Measurements from ENCODE around the gene CNTFR.

Gene CNTFR

DNA sequence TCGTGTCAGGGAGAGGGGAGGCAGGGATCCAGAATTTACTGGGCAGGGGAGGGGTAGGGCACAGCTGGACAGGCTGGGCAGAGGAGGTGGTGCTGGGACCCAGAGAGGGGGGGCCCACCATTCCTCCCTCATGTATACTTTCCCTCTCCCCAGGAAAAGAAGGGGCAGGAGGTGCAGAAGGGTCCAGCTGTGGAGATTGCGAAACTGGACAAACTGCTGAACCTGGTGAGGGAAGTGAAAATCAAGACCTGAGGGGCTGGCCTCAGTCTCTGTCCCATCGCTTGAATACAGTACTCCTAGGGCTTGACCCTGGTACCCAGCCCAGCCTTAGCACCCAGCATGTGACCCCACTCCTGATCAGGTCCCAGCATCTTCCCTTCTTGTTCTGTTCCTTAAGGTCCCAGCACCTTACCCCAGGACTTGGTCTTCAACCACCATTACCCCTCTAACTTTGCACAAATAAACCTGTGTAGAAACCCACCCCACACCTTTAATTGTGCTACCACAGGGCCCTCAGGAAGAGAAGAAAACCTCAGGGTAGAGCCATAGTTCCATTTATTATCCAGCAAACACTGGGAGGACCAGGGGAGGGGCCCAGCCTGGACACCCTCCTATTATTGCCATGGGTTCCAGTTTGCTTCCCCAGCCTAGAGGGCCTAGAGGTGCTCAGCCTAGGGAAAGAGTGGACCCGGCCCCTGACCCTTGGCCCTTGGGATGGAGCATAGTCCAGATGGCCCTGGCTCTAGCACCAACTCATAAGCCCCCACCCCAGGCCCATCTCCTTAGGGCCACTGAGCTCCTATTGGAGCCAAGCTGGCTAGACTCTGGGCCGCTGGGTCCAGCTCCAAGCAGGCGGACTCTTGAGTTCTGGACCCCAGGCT is 68.8 kb downstream of the CNTFR start:
- H3K4me1 ChIP-seq = peaks cover 7% of the 10 kb centered on the region
- in situ Hi-C loops (cut with MboI; ENCODE audit: low sequenced_read_pairs) = no loop called here

DNA sequence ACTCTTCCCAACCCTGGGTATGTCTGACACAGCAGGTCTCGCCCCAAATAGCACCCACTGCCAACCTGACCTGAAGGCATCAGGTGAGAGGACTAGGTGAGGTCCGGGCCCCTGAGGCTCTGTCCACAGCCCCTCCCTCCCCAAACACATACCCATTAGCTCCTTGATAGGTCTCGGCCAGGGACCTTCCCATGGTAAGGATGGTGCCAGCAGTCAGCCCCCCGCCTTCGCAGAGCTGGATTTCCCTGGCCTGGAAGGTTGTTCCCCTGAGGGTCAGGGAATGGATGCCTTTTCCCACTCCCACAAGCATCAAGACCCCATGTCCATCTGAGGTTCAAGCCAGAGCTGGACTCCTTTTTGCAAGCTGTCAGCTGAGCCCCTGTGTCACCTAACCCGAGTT is 69.4 kb downstream of the CNTFR start:
- Histone ChIP-seq H3K36me3 (replicated peaks) (no peaks in the 10 kb centered on the region), H3K27me3 (ENCODE audit: low read depth) (no peaks in the 10 kb centered on the region), H3K4me3 (no peak overlapping the region), H3K9me3 (no peaks in the 10 kb centered on the region), H3K4me1 (peaks cover 7% of the 10 kb centered on the region)
- in situ Hi-C loops (cut with MboI; ENCODE audit: low sequenced_read_pairs) = no loop called here
- no peak for DNase-seq (ENCODE audit: low spot score in 2 of 2)

More for the DNA sequence above, 68.8 kb downstream of the CNTFR start:
- Histone ChIP-seq H3K4me3 (no peak overlapping the region), H3K36me3 (replicated peaks) (no peaks in the 10 kb centered on the region), H3K9me3 (no peaks in the 10 kb centered on the region), H3K27me3 (ENCODE audit: low read depth) (no peaks in the 10 kb centered on the region)
- DNase-seq (ENCODE audit: low spot score in 2 of 2) = no peak

GRCh38 chr9:34519321-34520020 is 70.1 kb downstream of the CNTFR start:
- Histone ChIP-seq H3K27me3 (ENCODE audit: low read depth) (no peaks in the 10 kb centered on the region), H3K36me3 (replicated peaks) (no peaks in the 10 kb centered on the region), H3K9me3 (no peaks in the 10 kb centered on the region), H3K4me1 (peaks cover 7% of the 10 kb centered on the region), H3K4me3 (no peak overlapping the region)
- no peak for DNase-seq (ENCODE audit: low spot score in 2 of 2)
- in situ Hi-C loops (cut with MboI; ENCODE audit: low sequenced_read_pairs) = no loop called here

DNA sequence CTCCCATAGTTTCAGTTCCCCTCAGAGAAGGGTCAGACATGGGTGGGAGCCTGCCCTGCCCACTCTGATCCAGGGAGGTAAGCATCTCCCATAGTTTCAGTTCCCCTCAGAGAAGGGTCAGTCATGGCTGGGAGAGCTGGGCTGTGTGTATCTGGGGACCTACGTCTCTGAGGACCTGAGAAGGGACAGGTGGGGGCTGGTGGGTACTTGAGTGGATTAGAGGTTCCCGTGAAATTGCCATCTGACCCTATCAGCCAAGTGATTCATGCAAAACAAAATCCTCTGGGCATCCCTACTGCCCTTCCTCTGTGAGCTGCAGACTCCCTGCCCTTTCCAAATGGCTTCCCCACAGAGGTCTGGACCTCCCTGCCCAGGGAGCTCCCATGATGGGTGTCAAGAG is 70.6 kb downstream of the CNTFR start:
- peaks cover 8% of the 10 kb centered on the region for H3K4me1 ChIP-seq
- no peak overlapping the region for H3K4me3 ChIP-seq
- no peak for DNase-seq (ENCODE audit: low spot score in 2 of 2)
- no peaks in the 10 kb centered on the region for H3K27me3 ChIP-seq (ENCODE audit: low read depth)
- in situ Hi-C loops (cut with MboI; ENCODE audit: low sequenced_read_pairs) = no loop called here
- H3K36me3 ChIP-seq (replicated peaks) = no peaks in the 10 kb centered on the region
- no peaks in the 10 kb centered on the region for H3K9me3 ChIP-seq

DNA sequence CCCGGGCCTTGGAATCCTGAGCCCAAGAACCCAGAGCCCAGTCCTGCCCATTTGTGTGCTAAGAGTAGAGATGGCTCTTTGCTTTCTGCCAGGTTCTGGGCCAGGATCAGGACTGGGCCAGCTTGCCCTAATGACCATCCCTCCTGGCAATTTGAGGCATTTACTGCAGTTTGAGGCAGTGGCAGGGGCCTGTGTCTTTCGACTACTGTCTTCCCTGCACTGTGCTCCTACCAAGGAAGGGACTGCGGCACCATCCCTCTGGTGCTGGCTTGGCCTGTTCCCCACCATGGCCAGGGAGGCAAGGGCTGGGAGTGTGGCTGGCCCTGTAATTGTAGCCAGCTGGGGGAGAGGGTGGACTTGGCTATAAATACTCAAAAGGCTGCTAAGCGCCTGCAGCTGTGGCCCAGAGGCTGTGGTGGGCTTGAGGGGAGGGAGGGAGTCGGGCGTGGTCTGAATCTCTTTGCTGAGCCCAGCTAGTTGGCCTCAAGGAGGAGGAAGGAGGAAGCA is 71.4 kb downstream of the CNTFR start:
- Histone ChIP-seq H3K4me3 (no peak overlapping the region), H3K27me3 (ENCODE audit: low read depth) (no peaks in the 10 kb centered on the region), H3K9me3 (no peaks in the 10 kb centered on the region), H3K4me1 (peaks cover 10% of the 10 kb centered on the region), H3K36me3 (replicated peaks) (no peaks in the 10 kb centered on the region)
- in situ Hi-C loops (cut with MboI; ENCODE audit: low sequenced_read_pairs) = no loop called here
- no peak for DNase-seq (ENCODE audit: low spot score in 2 of 2)

DNA sequence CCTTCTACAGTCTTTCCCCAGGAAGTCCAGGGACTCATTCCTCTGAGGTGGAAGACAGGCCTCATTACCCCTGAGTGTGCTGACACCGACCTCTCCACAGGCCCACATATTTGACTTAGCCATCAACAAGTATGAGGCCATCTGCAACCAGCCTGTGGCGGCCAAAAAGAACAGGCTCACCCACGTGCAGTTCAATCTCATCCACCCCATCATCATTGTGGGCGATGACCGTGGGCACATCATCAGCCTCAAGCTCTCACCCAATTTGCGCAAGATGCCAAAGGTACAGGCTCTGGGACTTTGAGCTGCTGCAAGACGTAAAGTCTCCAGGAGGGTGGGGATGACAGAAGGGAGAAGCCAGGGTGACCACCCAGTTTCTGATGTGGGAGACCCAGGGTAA is 72.3 kb downstream of the CNTFR start:
- Histone ChIP-seq H3K4me1 (peaks cover 12% of the 10 kb centered on the region), H3K4me3 (no peak overlapping the region), H3K27me3 (ENCODE audit: low read depth) (no peaks in the 10 kb centered on the region), H3K36me3 (replicated peaks) (no peaks in the 10 kb centered on the region), H3K9me3 (no peaks in the 10 kb centered on the region)
- in situ Hi-C loops (cut with MboI; ENCODE audit: low sequenced_read_pairs) = no loop called here
- no peak for DNase-seq (ENCODE audit: low spot score in 2 of 2)

GRCh38 chr9:34515959-34516358 is 73.6 kb downstream of the CNTFR start:
- no peaks in the 10 kb centered on the region for H3K27me3 ChIP-seq (ENCODE audit: low read depth)
- no peaks in the 10 kb centered on the region for H3K36me3 ChIP-seq (replicated peaks)
- no peak overlapping the region for H3K4me3 ChIP-seq
- in situ Hi-C loops (cut with MboI; ENCODE audit: low sequenced_read_pairs) = no loop called here
- H3K4me1 ChIP-seq = peaks cover 11% of the 10 kb centered on the region
- no peak for DNase-seq (ENCODE audit: low spot score in 2 of 2)
- H3K9me3 ChIP-seq = no peaks in the 10 kb centered on the region

GRCh38 chr9:34514816-34515215 is 74.7 kb downstream of the CNTFR start:
- H3K4me3 ChIP-seq = no peak overlapping the region
- no peaks in the 10 kb centered on the region for H3K36me3 ChIP-seq (replicated peaks)
- no peak for DNase-seq (ENCODE audit: low spot score in 2 of 2)
- H3K4me1 ChIP-seq = peaks cover 11% of the 10 kb centered on the region
- in situ Hi-C loops (cut with MboI; ENCODE audit: low sequenced_read_pairs) = no loop called here
- no peaks in the 10 kb centered on the region for H3K27me3 ChIP-seq (ENCODE audit: low read depth)
- H3K9me3 ChIP-seq = no peaks in the 10 kb centered on the region

DNA sequence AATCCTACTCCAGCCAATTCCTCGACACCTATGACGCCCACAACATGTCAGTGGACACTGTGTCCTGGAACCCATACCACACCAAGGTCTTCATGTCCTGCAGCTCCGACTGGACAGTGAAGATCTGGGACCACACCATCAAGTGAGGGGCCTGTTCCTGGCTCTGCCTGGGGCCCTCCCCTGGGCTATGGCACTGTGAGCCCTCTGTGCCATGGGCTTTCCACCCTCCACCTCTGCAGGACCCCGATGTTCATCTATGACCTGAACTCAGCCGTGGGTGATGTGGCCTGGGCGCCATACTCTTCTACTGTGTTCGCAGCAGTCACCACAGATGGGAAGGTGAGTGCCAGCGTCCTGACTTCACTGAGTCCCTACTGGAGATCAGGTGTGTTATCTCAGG is 75.1 kb downstream of the CNTFR start:
- no peaks in the 10 kb centered on the region for H3K27me3 ChIP-seq (ENCODE audit: low read depth)
- H3K36me3 ChIP-seq (replicated peaks) = no peaks in the 10 kb centered on the region
- in situ Hi-C loops (cut with MboI; ENCODE audit: low sequenced_read_pairs) = no loop called here
- H3K9me3 ChIP-seq = no peaks in the 10 kb centered on the region
- peaks cover 11% of the 10 kb centered on the region for H3K4me1 ChIP-seq
- no peak overlapping the region for H3K4me3 ChIP-seq
- DNase-seq (ENCODE audit: low spot score in 2 of 2) = no peak

DNA sequence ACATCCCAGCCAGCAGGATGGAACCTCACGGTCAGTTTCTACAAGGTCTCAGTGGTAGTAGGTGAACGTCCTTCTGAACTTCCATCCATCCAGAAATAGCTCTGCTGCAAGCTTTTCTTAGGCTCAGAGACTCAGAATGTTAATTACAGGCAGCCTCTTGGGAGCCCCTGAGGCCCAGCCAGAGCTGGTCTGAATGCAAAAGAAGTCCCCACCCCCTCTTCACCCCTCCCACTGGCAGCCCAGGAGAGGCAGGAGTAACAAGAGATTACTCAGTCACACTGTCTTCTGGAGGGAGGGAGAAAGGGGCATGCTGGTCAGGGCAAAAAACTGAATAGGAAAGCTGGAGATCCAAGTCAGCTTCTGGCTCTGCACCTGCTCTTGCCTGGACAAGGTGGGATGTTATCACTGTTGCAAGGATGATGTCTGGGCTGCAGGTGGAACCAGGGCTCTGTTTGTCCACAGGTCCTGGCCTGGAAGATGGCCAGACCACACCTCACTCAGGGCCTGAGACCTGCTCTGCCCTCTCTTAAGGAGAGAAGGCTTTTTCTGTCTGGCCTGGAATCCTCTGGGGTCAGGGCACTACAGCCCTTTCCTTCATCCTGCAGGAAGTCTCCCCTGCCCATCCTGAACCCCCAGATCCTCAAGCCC is 75.8 kb downstream of the CNTFR start:
- H3K27me3 ChIP-seq (ENCODE audit: low read depth) = no peaks in the 10 kb centered on the region
- no peaks in the 10 kb centered on the region for H3K36me3 ChIP-seq (replicated peaks)
- in situ Hi-C loops (cut with MboI; ENCODE audit: low sequenced_read_pairs) = no loop called here
- H3K9me3 ChIP-seq = no peaks in the 10 kb centered on the region
- no peak overlapping the region for H3K4me3 ChIP-seq
- DNase-seq (ENCODE audit: low spot score in 2 of 2) = peak; percentile 84 to 91
- H3K4me1 ChIP-seq = peaks cover 11% of the 10 kb centered on the region

- Histone ChIP-seq H3K4me1 (peaks cover 11% of the 10 kb centered on the region), H3K9me3 (no peaks in the 10 kb centered on the region), H3K27me3 (ENCODE audit: low read depth) (no peaks in the 10 kb centered on the region), H3K36me3 (replicated peaks) (no peaks in the 10 kb centered on the region), H3K4me3 (no peak overlapping the region)
- no peak for DNase-seq (ENCODE audit: low spot score in 2 of 2)
- in situ Hi-C loops (cut with MboI; ENCODE audit: low sequenced_read_pairs) = no loop called here
Measured at GRCh38 chr9:34512131-34513078, 77.1 kb downstream of the CNTFR start.

DNA sequence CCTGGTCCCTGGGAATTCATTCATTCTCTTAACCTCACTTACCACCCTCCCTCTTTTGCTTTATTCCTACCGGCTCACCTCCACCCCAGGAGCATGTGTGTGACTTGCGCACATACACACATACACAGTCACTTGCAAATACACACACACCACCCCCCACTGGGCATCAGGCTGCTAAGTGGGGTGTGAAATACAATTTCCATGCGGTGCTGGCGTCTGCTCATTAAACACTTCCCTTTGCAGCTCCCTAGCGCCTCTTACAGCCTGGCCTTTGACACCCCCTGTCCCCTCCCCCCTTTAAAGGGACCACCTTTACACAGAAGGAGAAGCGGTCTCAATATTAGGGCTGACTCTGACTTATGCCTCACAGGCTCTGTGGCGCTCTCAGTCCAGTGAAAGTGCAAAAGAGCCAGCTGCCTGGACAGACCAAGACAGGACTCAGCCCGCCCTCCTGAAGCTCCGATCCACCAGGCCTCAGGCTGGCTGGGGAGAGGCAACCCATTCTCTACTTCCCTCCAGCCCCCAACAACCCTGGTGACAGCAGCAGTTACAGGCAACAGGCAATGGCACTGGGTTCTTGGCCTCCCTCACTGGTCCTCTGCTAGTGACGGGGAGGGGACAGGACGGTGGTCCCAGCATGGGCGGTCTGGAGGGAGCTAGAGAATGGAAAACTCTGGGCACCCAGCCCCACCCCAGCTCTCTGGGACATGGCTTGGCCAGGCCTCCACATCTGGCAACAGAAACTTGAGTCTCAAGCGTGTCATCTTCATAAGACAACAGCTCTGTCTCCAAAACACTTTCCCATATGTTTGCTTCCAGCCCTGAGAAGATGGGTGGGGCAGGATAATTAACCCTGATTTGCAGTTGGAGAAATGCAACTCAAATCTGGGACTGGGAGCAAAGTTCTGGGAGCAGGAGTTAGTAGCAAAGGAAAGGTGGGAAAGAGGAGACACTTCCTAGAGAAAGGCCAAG is 78.7 kb downstream of the CNTFR start:
- Histone ChIP-seq H3K27me3 (ENCODE audit: low read depth) (no peaks in the 10 kb centered on the region), H3K9me3 (no peaks in the 10 kb centered on the region), H3K4me1 (peaks cover 11% of the 10 kb centered on the region), H3K36me3 (replicated peaks) (no peaks in the 10 kb centered on the region), H3K4me3 (no peak overlapping the region)
- DNase-seq (ENCODE audit: low spot score in 2 of 2) = no peak
- in situ Hi-C loops (cut with MboI; ENCODE audit: low sequenced_read_pairs) = no loop called here
